Measurements from ENCODE around the gene DAAM2.

The DAAM2 gene

GRCh38 chr6:39804466-39805065 lies 12.4 kb downstream of the DAAM2 start:
- in situ Hi-C loops (cut with HindIII; ENCODE audit: low sequenced_read_pairs), result no loop called here
- H3K4me3 ChIP-seq (ENCODE audit: low read depth, low read length), result no peak overlapping the region
- peak; percentile 76 for DNase-seq (ENCODE audit: low read depth)
- TF ChIP-seq CTCF (IDR thresholded peaks at IDR 0.05; ENCODE audit: low read depth, low read length, missing control alignments), result no peak

- in situ Hi-C loops (cut with HindIII; ENCODE audit: low sequenced_read_pairs), result no loop called here
- no peak for TF ChIP-seq CTCF (IDR thresholded peaks at IDR 0.05; ENCODE audit: low read depth, low read length, missing control alignments)
- H3K4me3 ChIP-seq (ENCODE audit: low read depth, low read length), result no peak overlapping the region
- no peak for DNase-seq (ENCODE audit: low read depth)
These were observed 14.1 kb downstream of the DAAM2 start for GRCh38 chr6:39806278-39806677.

GRCh38 chr6:39808346-39808745 lies 16.2 kb downstream of the DAAM2 start:
- no peak overlapping the region for H3K4me3 ChIP-seq (ENCODE audit: low read depth, low read length)
- DNase-seq (ENCODE audit: low read depth), result no peak
- in situ Hi-C loops (cut with HindIII; ENCODE audit: low sequenced_read_pairs), result no loop called here
- no peak for TF ChIP-seq CTCF (IDR thresholded peaks at IDR 0.05; ENCODE audit: low read depth, low read length, missing control alignments)

GRCh38 chr6:39808964-39809363 lies 16.8 kb downstream of the DAAM2 start:
- in situ Hi-C loops (cut with HindIII; ENCODE audit: low sequenced_read_pairs), result no loop called here
- H3K4me3 ChIP-seq (ENCODE audit: low read depth, low read length), result no peak overlapping the region
- no peak for DNase-seq (ENCODE audit: low read depth)
- no peak for TF ChIP-seq CTCF (IDR thresholded peaks at IDR 0.05; ENCODE audit: low read depth, low read length, missing control alignments)

- no peak overlapping the region for H3K4me3 ChIP-seq (ENCODE audit: low read depth, low read length)
- no peak for DNase-seq (ENCODE audit: low read depth)
- in situ Hi-C loops (cut with HindIII; ENCODE audit: low sequenced_read_pairs), result loop anchor here (10.0 kb wide), 1 partner anchor 73 kb away; no protein-coding TSS in a partner anchor
- no peak for TF ChIP-seq CTCF (IDR thresholded peaks at IDR 0.05; ENCODE audit: low read depth, low read length, missing control alignments)
These were observed 19.7 kb downstream of the DAAM2 start for GRCh38 chr6:39811835-39812345.

- in situ Hi-C loops (cut with HindIII; ENCODE audit: low sequenced_read_pairs), result loop anchor here (10.0 kb wide), 1 partner anchor 72 kb away; no protein-coding TSS in a partner anchor
- no peak for TF ChIP-seq CTCF (IDR thresholded peaks at IDR 0.05; ENCODE audit: low read depth, low read length, missing control alignments)
- H3K4me3 ChIP-seq (ENCODE audit: low read depth, low read length), result no peak overlapping the region
- no peak for DNase-seq (ENCODE audit: low read depth)
These were observed 20.3 kb downstream of the DAAM2 start for GRCh38 chr6:39812496-39812852.

Data from astrocyte of the cerebellum (primary cell).